H1 (cell line): Measurements from ENCODE around the gene ITGAE. TPM values are rescaled to one million over a fixed set of nuclear protein-coding genes. Genes with fewer than 3 reads are reported as not detected.

Source experiments
- polyA plus RNA-seq, 7 experiments: library from polyadenylated mRNA; depleted of rRNA in 3 of 7; stranded (reverse) in 5 of 7; unstranded in 2 of 7; fragments of >200 nt in 5 of 7; fragments of 200-250 nt in 2 of 7; gene quantifications; 1 replicate in 5 of 7; 2 replicates in 1 of 7; 4 replicates in 1 of 7; pipeline versions ENCODE4 v1.2.1 to v1.2.3, GENCODE V29; 2011 to 2013; ENCODE audit warnings: missing spikeins in 2 of 7, mixed read lengths in 2 of 7
- total RNA-seq: library from RNA; stranded (reverse); fragmentation: NEBNext Ultra II Directional; extraction: Animal tissue kit (Norgen Biotek cat#: 25700); gene quantifications from 2 replicates; pipeline ENCODE4 v1.2.1, GENCODE V29; 2021
- TF ChIP-seq, protein P1 (sequence below): IDR thresholded peaks from 2 replicates; pipeline ENCODE4 v1.6.1; 2012; ENCODE audit warnings: low read length, inconsistent platforms

The ITGAE gene
- total and polyA plus RNA-seq, 2 of the 8 experiments (the other 6 are each of a cell fraction or from before 2014, with no cell fraction given), result 23.2 to 43.1 TPM

DNA sequence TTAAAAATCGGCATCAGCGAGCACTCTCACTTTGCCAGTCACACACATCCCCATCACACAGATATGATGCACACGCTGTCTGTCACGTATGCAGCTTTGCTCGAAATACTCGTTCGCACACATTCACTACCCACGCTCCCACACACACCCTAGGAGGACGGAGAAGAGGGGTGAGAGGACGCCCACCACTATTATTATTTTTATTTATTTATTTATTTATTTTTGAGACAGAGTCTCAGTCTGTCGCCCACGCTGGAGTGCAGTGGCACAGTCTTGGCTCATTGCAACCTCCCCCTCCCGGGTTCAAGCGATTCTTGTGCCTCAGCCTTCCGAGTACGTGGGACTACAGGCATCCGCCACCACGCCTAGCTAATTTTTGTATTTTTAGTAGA, 46.9 kb downstream of the ITGAE start (continued):
- TF ChIP-seq, protein P1, sequence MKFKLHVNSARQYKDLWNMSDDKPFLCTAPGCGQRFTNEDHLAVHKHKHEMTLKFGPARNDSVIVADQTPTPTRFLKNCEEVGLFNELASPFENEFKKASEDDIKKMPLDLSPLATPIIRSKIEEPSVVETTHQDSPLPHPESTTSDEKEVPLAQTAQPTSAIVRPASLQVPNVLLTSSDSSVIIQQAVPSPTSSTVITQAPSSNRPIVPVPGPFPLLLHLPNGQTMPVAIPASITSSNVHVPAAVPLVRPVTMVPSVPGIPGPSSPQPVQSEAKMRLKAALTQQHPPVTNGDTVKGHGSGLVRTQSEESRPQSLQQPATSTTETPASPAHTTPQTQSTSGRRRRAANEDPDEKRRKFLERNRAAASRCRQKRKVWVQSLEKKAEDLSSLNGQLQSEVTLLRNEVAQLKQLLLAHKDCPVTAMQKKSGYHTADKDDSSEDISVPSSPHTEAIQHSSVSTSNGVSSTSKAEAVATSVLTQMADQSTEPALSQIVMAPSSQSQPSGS, result no peak
